GF-D8 (cell line): Measurements from ENCODE around the gene ARL6IP4.

Experiments
- DNase-seq: peaks from one replicate; lab custom pipeline; 2025; lab: John Stamatoyannopoulos, UW

Gene ARL6IP4

DNA sequence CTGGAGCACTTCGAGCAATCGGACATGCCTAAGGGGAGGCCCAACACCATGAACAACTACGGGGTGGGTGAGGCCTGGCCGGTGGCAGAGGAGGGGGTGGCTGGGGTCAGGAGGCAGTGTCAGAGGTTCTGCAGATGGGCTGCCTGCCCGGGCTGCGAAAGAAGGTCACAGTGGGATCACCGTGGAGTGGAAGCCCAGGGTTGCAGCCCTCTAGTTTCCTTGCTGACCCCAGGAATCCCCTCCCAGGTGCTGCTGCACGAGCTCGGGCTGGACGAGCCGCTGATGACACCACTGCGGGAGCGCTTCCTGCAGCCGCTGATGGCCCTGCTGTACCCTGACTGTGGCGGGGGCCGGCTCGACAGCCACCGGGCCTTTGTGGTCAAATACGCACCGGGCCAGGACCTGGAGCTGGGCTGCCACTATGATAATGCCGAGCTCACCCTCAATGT lies 1.9 kb upstream of the ARL6IP4 start:
- DNase-seq, result no peak

DNA sequence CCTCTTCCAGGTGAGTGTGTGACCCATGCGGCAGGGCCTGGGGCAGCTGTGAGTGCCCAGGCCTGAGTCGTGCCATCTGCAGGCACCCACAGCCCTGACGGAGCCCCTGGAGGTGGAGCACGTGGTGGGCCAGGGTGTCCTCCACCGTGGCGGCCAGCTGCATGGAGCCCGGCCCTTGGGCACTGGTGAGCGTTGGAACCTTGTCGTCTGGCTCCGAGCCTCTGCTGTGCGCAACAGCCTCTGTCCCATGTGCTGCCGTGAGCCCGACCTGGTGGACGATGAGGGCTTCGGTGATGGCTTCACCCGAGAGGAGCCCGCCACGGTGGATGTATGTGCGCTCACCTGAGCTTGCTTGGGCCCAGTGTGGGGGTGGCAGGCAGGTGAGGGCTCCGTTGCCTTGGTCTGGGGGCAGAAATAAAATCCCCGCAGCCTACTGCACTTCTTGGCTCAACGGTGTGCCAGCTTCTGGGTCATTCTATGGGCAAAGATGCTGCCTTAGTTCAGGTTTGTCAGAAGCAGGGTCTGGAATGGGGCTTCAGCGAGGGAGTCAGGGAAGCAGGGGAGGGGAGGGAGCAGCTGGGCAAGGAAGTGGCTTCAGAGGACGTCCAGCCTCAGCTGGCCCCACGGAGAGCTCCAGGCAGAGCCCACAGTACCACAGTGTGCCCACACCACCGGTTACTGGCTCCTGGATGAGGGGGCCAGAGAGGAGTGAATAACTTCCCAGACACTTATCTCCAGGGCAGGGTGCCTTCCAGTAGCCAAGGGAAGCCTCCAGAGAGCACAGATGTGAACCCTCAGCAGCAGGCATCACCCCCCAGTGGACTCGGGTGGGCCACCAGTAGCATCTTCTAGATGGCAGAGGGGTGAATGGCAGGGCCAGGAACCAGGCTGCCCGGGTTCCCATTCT lies 1.2 kb upstream of the ARL6IP4 start:
- no peak for DNase-seq

DNA sequence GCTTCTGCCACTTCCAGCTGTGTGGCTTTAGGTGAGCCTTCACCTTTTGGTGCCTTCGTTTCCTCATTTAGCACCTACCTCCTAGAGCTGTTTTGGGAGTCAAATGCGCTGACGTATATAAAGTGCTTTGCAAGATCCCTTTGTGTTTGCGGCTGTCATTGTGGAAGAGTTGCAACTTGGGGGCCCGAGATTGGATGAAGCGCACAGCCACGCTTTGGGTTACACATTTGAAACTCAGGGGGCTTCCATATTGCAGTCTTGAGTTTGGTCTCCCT lies 636 bp upstream of the ARL6IP4 start:
- DNase-seq, result no peak

DNA sequence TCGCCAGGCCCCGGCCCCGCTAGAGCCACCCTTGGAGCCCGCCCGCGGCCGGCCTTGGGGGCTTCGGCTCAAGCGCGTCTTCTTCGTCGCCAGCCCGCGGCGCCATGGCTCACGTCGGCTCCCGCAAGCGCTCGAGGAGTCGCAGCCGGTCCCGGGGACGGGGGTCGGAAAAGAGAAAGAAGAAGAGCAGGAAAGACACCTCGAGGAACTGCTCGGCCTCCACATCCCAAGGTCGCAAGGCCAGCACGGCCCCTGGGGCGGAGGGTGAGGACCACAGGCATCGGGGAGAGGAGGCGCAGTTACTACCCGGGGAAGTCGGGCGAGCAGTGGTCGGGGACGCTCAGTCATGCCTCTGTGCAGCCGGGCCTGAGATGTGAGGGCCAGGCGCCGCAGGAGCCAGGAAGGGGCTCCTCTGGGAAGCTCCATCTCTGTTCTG lies 573 bp downstream of the ARL6IP4 start:
- DNase-seq, result no peak

DNA sequence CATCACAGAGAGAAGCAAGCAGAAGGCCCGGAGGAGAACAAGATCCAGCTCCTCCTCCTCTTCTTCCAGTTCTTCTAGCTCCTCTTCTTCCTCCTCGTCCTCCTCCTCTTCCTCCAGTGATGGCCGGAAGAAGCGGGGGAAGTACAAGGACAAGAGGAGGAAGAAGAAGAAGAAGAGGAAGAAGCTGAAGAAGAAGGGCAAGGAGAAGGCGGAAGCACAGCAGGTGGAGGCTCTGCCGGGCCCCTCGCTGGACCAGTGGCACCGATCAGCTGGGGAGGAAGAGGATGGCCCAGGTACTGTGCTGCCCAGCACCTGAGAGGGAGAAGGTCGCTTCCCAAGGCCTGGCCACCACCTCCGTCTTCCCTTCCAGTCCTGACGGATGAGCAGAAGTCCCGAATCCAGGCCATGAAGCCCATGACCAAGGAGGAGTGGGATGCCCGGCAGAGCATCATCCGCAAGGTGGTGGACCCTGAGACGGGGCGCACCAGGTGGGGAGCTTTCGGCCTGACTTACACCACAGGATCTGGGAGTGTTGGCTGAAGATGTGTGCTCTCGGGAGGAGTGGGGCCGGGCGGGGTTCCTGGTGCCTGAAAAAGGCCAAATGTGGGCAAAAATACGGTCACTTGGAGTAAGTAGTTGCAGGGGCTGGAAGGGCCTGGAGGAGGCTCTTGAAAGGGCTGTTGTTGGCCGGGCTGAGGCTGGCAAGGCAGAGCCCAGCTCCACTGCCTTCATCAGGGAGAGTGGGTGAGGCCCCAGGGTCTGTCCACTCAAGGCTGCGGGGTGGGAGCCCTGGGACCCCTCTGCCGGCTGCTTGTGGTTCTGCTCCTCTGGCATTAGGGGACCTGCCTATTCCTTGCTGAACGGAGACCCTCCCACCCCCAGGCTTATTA lies 1.4 kb downstream of the ARL6IP4 start:
- no peak for DNase-seq

DNA sequence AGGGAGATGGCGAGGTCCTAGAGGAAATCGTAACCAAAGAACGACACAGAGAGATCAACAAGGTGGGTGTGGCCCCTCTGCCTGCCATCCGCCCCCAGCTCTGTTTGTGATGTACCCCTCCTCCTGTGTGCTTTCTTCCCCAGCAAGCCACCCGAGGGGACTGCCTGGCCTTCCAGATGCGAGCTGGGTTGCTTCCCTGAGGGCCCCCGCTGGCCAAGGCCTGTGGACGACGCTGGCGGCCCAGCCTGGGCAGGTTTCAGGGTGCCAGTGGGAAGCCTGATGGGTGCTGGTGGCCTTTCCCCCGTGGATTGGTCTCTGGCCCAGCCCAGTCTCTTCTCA lies 2.0 kb downstream of the ARL6IP4 start:
- DNase-seq, result no peak

DNA sequence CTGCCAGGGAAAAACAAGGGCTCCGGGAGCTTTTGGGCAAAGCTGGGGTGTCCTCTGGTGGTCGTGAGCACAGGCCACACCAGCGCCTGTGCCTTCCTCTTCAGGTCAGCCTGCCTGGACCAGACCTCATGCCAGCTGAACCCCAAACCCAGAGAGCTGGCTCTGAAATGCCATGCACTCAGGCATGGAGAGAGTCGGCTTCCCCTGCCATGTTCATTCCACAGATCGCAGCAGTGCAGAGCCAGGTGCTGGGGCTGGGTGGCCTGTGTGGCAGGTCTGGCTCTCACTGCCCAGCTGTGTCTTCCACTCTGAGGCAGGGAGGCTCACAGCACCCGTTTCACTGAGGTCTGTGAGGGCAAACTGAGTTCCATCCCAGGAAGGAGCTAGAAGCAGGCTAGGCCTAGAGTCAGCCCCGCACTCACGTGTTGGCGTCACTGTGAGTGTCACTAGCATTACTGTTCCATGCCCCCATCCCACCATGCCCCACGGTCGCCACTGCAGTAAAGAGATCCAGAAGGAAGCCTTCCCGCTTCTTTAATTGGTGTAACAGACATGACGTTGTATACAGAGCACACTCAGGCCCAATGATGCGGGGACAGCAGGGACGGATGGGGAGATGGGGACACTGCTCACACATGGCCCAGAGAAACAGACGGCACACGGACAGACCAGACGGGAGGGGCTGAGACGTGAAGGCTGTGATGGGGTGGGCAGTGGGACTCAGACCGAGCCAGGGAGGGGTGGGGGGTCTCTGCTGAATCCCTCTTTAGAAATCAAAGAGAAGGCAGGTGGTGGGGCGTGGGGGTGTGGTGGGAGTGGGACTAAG lies 2.7 kb downstream of the ARL6IP4 start:
- no peak for DNase-seq

DNA sequence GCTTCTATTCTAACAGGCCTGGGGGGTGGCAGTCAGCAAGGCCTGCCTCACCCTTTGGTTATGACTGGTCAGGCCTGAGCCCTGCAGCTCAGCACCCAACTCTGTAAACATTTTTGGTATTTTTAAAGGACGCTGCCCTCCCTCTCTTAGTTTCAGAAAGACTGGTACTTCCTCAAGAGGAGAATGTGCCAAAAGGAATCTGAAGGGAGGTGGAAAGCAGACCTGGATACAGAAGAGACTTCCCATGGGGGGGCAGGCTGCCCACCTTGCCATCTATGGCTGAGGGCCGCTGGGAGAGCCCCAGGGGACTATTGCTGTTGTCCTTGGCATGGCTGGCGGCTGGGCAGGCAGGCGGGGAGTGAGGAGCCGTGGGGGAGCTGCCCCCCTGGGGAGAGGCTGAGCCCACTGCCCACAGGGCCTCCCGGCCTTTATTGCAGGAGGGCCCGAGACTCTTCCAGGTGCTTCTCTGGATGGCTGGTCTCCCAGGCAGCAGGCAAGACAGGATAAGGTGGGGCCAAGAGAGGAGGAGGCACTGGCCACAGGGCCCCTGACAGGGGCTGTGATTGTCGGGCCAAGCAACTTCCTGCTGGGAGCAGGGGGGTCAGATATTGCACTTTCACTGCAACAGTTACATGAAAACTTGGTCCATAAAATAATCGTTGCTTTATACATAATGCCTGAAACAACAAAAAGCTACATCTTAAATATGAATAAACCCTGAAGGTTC lies 3.5 kb downstream of the ARL6IP4 start:
- DNase-seq, result no peak

DNA sequence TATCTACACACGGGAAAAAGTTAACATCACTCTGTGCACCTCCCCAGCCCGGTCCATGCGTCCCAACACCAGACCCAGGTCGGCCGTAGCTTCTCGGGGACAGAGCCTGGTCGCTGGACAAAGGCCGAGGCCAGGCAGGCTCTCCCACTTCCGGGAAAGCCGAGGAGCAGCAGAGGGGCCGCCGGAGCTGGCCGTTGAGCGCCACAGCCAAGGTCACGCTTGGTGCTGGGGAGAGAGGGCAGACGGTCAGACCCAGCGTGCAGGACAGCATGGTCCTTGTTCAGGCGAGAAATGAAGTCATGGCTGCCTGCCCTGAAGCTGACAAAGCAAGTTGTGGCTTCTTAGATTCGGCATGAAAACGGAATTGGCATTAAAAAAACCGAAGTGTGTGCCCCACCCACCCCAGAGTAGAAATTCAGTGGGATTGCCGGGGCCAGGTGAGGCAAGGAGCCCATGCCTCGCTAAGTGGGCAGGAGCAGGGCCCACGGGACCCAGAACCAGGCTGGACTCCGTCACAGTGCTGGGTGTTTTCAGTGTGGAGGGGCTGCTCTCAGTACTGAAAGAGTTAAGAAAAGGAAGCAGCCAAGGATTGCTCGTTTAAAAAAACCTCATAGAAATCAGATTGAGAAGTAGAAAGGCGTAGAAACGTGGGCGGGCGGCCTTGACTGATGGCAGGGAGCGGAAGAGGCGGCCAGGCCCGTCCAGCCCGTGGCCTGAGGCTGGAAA lies 4.3 kb downstream of the ARL6IP4 start:
- no peak for DNase-seq

DNA sequence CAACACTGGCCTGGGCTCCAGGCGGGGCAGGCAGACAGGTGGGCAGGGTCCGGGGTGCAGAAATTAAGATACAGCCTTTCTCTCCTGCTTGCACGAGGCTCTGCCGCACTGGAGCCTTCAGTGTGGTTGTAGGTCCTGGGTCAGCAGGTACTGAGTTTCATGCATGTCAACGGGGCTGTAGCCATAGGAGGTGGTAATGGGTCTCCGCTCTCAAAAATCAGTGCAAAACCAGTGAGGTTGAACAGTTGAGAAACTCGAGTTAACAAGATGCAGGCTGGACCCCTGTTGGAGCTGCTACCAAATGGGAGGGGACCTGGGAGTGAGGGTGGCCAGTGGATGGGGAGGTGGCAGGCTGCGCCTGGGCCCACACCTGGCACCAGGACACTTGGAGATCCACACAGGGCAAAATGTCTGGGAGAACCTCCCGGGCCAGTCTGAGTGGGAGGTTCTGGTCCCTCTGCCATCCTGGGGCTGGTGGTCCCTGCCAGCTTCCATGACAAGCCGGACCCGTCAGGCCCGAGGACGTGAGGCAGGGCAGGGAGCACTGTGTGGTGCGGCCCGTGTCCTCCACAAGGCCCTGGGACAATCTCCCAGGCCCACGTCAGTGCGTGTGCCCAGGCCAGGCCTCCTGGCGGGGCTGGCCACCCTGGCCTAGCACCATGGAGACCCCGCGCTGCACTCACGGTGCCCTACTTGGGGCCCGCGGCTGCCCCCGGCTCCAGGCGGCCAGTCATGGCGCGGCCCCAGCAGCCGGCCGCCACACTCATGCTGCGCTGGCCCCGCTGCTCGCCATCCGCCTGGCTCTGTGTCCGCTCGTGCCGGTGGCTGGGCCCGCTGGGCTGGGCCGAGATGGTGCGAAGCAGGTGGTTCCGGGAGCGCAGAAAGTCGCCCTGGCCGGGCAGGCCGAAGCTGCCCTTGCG lies 5.1 kb downstream of the ARL6IP4 start:
- DNase-seq, result no peak

DNA sequence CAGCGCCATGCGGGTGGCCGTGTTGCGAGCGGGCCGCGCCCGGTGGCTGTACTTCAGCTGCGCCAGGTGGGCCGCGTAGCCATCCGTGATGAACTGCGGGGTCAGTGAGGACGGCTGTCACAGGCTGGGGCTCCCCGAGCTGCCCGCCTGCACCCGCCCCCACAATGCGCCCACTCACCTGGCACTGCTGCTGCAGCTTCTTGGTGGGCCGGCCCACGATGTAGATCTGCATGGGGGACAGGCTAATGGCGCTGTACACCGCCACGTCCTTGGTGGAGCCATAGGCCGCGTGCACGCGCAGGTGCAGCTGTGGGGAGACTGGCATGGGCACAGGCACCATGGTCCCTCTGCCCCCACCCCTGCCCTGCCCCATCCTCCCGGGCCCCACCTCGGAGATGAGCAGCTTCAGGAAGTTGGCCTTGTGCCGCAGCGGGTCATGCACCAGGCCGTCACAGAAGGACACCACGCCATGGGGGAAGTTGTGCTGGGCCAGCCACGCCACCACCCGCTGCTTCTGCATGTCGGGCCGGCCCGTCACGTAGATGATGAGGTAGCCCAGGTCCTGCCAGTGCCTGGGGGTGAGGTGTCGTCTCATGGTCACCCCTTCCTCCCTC lies 5.9 kb downstream of the ARL6IP4 start:
- DNase-seq, result no peak

DNA sequence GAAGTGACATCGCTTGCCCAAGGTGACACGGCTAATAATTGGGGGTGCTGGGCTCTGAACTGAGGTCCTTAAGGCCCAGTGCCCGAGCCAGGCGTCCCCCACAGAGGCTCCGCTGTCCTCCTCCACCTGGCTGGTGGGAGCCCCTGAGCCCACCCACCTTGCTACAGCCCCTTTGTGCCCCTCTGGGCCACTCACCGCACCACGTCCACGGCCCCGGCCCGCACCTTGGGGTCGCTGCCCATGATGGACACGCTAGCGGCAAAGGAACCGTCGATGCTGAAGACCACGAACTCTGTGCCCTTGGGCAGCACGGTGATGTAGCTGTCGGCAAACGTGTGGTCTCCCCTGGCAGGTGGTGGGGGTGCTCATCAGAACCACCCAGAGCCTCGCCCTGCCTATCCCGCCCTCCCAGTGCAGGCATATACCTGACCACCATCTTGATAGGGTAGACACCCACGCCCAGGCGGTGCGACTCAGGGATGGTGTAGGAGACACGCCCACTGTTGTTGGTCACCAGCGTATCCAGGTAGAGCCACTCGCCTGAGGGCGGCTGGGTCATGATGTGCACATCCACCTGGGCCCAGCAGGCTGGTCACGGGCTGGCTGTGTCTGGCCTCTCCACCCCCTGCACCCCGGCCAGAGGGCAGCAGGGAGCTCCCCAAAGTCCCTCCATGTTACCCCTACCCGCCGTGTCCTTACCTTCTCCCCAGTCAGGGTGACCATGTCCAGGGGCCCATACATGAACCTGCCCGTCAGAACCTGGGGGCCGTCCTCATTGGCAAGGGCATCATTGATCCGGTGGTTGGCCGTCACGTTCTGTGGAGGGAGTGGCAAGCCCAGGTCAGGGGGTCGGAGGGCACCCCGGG lies 6.8 kb downstream of the ARL6IP4 start:
- no peak for DNase-seq

DNA sequence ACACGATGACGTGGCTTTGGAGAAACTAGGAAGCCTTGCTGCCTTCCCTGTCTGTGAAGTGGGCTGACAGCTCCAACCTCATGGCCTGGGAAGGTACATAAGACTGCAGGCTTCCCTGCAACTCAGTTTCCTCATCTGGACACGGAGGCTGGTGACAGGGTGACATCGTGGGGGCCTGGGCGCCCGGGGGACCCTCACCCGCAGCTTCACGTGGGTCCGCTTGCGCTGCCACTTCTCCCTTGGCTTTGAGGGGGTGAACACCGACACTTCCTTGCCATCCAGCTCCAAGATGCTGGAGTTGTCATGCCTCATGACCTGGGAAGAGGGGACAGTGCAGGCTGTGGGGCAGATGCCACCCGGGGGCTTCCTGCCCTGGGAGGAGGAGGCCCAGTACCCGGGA lies 7.6 kb downstream of the ARL6IP4 start:
- no peak for DNase-seq

DNA sequence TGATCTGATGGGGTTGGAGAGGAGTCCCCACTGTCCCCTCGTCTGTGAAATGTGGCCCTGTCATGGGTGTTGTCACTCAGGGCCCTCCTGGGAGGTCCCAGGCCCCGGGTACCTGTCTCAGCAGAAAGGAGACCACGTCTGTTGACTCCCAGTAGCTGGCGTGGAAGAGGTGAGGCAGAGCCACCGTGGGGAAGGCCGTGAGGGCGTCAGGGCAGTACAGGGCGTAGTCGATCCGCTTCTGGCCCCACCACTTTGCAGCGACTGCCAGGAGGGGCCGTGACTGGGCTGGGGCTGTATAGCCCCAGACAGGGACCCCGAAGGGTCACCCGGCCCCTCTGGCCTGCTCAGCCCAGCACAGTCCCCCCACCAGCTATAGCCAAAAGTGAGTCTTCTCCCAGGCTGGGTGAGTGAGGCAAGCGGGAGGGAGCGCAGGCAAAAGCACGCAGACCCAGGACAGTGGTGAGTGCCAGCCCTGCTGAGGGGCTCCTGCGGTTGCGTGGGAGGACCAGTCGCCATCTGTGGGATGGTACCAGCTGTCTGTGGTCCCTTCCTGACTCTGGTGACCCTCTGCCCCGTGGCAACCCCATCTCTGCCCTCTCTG lies 8.2 kb downstream of the ARL6IP4 start:
- DNase-seq, result no peak

DNA sequence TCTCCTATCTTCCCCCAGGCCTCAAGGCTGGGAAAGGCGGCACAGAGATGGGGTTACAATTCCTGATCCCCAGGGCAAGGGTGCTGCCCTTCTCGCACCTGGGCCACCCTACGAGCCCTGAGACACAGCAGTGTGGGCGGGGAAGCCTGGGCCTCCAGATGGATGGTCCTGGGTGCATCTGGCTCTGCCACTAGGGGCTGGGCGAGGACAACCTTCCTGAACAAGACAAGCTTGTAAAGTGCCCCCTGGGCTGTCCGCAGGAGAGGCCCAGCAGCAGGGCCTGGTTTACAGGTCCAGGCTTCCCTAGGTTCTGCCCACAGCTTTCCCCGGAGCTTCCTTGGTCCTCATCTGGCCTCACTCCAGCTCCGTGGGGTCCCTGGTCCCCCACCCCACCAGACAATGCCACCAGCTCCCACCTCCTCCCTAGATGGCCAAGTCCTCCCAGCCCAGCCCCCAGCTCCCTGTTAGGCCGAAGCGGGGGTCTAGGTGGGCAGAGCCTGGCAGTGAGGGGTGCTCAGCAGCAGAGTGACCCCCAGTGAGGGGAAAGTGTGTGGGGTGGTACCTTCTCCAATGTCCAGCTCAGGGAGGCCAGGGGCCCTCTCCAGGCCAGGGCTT lies 8.9 kb downstream of the ARL6IP4 start:
- DNase-seq, result no peak

DNA sequence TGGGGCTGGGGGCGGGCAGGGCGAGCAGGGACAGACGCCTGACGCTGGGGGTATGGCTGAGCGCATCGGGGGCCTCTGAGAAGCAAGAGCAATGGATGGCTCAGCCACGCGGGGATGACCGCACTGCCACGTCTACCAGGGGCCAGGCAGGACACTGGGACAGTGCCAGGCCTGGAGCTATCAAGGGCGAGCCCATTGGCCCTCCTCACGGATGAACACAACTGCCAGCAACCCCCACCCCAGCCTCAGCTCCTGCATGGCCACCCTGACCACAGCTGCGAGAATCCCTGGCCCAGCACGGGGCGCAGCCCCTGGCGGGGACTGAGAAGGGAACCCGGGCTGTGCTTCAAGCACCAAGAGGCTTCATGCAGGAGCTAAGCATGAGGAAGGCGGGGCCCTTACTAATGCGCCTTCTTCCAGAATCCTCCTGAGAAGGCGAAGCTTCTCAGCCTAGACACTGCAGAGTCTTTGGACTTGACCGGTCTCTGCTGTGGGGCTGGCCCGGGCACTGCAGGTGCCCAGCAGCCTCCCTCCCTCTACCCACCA lies 9.5 kb downstream of the ARL6IP4 start:
- DNase-seq, result no peak

DNA sequence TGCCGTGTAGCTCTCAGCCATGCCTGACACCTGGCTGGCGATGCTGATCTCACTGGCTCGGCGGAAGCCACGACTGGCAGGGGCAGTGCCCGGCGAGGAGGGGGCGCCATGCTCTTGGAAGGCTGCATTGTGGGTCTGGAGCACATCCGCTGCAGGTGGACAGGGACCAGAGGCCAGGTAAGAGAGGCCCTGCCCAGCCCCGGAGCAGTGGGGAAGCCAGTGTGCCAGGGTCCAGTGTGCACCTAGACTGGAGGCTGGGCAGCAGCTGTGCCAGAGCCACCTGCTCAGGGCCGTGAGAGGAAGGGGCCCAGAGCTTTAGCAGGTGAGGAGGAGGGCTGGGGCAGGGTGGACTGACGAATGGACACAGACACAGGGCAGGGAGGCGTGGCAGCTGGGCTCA lies 10.1 kb downstream of the ARL6IP4 start:
- no peak for DNase-seq
